NCI-H2227 (cell line): ENCODE data around the gene NHERF1.

Source experiments
- DNase-seq: peaks from one replicate; lab custom pipeline; 2025; ENCODE audit not compliant: unreplicated experiment; lab: John Stamatoyannopoulos, UW

The NHERF1 gene

GRCh38 chr17:74748529-74749278 lies at the start of gene NHERF1:
TSS of gene NHERF1 (plus strand) at chr17:74748628. CDS start at chr17:74748847, 219 bp downstream.
- peak; percentile 97 for DNase-seq

DNA sequence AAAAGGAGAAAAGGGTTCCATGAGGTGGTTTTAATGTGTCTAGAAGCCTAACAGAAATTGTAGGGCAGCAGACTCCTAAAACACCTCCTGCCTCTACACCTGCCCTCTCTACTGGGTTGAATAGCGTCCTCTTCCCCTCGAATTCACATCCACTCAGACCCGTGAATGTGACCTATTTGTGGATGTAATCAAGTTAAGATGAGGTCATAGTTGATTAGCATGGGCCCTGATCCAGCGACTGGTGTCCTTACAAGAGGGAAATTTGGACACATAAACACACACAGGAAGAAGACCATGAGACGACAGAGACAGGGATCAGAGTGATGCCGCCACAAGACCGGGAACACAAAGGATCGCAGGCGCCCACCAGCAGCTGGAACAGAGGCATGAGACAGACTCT lies 49.2 kb upstream of the NHERF1 start:
- no peak for DNase-seq

DNA sequence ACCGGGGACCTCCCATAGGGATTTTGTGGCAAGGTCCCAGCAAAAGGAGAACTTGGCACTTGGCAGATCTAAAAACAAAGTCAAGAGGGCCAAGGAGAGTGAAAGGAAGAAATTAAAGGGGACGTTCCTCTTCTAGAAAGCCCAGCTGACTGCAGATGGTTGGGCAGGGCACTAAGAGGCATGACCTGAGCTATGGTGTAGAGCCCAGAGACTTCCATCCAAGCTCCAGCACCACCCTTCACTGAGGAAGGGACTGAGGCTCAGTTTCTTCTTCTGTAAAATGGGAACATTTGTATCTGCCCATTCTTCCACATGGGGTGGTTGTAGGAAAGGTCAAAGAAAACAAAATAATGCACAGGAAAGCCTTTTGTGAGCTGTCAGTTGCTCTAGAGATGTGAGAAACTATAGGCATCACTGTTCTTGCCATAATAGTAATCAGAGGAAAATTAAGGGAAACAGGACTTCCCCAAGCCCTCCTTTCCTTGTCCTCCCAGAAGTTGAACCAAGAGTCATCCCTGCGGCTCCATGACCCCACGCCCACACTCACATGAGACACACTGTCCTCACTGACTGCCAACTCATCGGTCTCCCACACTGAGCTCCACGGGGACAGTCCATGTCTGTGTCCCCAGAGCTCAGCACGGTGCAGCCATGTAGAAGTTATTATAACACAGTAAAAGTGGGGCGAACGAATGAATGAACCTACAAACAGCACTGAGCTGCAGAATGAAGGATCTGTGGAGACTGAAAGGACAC lies 46.1 kb upstream of the NHERF1 start:
- no peak for DNase-seq

- DNase-seq = no peak
Measured at GRCh38 chr17:74703311-74703710, 45.1 kb upstream of the NHERF1 start.

GRCh38 chr17:74704544-74704943 lies 43.9 kb upstream of the NHERF1 start:
- no peak for DNase-seq

- DNase-seq = no peak
Measured at GRCh38 chr17:74711058-74711824, 37.2 kb upstream of the NHERF1 start.

DNA sequence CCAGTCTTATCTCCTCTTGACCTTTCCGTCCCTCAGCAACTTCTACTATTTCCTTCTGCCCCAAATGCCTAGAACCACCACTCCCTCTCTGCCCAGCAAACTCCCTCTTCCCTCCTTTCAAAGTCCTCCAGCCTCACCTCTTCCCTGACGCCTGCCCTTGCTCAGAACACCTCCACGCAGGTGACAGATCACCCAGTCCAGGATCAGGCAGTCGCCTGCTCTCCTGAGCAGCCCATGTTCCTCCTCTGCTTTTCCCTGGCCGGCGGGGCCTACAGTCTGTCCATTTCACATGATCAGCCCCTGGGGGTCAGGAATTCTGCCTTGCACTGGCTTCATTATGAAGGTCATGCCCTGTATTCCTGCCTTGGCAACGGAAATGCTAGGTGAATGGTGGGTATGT lies 36.1 kb upstream of the NHERF1 start:
- DNase-seq = no peak

DNA sequence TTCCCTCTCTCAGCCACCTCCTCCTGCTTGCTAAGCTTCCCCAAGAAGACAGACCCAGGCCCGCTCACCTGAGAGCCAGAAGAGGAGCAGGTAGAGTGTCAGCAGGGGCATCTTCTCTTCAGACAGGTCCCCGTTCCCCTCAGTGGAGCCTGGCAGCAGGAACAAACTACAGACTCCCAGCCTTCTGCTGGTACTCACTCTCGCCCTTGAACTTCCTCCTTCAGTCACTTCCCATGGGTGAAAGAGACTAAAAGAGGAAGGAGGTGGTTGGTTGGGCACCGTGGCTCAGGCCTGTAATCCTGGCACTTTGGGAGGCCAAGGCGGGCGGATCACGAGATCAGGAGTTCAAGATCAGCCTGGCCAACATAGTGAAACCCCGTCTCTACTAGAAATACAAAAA lies 35.7 kb upstream of the NHERF1 start, which contains the start of gene CD300LF:
Gene CD300LF (minus strand): TSS at position 168 of the 400 bp plus-strand sequence. CDS start 57 bp downstream, at position 111.
- no peak for DNase-seq

DNA sequence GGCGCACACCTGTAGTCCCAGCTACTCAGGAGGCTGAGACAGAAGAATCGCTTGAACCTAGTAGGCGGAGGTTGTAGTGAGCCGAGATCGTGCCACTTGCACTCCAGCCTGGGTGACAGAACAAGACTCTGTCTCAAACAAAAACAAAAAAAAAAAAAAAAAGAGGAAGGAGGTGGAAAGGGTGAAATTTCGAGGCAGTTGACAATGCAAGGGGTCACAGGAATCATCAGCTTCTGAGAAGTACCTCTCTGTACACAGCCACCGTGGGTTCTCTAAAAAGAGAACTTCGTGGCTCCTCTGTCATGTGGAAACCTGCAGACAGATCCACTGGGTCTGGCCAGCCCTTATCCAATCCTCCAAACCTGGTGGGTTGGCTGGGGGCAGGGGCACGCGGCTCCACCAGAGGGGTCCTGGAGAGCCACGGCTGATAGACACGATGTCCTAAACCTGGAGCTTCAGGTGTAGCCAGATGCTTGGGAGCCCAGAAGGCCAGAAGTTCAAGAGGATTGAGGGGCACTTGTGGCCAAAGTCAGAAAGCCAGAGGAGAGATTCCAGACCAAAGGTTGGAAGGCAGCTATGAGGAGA lies 35.2 kb upstream of the NHERF1 start:
- DNase-seq = no peak

DNA sequence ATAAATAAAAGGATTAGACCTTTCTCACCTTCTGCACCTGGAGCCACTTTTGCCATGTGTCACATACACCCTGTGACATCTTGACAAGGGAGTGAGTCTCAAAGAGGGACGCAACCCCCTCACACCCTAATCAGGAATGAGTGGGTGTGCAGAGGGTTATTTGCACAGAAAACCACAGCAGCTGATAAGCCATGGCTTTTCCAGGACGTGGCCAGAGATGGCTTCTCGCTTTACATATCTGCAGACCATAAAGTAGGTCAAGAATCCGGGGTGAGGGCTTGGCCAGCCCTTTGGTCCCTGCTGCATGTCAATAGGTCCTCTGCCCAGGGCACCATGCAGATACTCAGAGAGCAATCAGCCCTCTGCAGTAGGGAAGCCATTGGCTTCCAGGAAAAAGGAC lies 33.3 kb upstream of the NHERF1 start:
- no peak for DNase-seq

DNA sequence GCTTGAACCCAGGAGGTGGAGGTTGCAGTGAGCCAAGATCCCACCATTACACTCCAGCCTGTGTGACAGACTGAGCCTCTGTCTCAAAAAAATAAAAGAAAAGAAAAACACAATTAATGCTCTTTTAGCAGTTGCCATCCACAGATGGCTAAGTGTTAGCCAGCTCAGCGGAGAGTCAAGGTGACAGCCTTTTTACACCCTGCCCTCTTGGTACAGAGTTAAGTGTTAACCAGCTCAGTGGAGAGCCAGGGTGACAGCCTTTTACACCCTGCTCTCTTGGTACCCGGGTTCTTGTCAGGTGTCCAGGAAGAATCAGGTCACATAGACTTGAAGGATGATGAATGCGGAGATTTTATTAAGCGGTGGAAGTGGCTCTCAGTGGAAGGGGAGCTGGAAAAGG lies 27.9 kb upstream of the NHERF1 start:
- DNase-seq = no peak

DNA sequence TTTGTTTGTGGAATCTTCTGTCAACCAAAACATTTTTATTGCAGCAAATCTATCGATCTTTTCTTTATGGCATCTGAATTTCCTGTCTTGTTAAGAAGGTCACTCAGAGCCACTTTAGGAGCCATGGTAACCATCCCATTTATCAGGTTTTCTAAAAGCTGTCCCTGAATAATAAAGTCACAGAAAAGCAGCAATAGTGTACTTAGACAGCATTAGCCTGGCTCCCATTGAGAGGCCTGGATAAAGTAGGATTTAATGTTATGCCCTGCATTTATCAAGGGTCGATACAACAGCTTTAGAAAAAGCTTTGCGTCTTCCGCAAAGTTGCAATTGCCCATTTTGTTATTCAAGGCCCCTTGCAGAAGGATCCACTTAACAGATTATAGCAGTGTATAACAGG lies 25.6 kb upstream of the NHERF1 start:
- DNase-seq = no peak

GRCh38 chr17:74723891-74724290 lies 24.5 kb upstream of the NHERF1 start:
- no peak for DNase-seq

DNA sequence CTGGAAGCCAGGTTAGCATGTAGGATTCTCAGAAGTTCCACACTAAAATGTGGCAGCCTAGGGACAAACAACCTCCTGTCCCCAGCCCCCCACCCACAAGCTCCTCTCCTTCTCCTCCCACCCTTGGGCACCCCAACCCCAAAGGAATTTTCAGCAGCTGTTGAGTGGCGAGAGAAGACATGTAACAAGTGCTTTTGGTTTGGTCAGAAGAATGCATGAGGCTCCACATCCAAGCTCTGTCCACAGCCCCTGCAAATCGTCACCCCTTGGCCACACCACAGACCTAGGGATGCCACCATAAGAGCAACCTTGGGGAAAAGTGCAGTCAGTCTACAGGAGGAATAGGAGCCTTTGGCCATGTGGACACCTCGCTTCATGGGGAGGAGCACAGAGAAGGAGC lies 23.3 kb upstream of the NHERF1 start:
- DNase-seq = no peak

DNA sequence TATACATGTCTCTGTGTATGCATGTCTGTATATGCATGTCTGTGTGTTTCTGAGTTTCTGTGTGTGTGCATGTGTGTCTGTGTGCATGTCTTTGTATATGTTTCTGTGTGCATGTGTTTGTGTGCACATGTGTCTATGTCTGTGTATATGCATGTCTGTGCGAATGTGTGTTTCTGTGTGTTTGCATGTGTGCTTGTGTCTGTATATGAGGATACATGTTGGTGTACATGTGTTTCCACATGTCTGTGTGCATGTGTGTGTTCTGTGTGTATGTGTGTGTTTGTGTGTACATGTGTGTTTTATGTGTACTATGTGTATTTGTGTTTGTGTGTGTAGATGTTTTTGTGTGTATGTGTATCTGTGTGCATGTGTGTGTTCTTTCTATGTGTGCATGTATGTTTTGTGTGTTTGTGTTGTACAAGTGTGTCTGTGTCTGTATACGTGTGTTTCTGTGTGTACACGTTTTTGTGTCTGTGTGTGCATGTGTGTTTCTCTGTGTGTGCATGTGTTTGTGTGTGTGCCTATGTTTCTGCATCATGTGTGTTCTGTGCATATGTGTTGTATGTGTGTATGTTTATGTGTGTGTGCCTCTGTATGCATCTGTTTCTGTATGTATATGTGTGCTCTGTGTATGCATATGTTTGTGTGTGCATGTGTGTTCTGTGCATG lies 20.3 kb upstream of the NHERF1 start:
- DNase-seq = no peak

DNA sequence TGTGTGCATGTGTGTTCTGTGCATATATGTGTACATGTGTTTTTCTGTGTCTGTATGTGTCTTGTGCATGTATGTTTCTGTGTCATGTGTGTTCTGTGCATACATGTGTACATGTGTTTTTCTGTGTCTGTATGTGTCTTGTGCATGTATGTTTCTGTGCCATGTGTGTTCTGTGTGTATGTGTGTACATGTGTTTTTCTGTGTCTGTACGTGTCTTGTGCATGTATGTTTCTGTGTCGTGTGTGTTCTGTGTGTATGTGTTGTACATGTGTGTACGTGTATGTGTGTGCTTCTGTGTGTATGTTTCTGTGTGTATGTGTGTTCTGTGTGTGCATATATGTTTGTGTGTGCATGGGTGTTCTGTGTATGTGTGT lies 19.7 kb upstream of the NHERF1 start:
- no peak for DNase-seq

DNA sequence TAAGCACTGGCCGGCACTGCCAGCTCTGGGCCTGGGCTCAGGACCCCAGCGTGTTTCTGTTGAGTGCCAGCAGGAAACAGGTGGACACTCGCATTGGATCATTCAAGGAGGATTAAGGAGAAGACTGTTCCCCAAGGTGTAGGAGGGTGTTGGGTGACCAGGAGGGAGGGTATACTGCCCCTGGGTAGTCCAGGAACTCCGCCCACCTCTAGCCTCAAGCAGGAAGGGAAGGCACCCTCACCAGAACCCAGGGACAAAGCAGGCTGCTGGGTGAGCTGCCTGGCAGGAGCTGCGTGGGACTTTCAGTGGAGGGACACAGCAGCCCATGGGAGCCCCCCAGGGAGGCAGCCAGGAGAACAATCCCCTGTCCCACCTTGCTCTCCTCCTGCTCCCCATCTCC lies 19.1 kb upstream of the NHERF1 start:
- no peak for DNase-seq

DNA sequence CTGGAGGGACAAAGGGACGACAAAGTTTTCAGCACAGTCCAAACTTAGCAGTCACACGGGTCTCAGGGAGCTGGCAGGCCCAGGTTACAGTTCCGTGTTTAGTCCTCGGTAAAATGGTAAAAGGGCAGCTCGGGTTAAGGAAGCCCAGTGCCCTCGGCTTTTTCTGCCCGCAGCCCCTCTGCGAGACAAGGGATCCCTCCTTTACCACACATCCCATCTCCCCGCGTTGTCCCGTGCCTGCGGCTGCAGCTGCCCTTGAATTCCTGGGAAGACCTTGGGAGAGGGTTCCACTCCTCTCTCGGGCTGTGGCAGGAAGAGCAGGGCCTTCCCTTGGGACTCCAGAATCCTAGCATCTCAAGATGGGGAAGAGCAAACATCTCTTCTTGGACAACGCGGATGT lies 18.6 kb upstream of the NHERF1 start:
- no peak for DNase-seq

GRCh38 chr17:74730491-74731346 lies 17.7 kb upstream of the NHERF1 start:
- DNase-seq = no peak

- no peak for DNase-seq
Measured at GRCh38 chr17:74731347-74731605, 17.2 kb upstream of the NHERF1 start.
